ENCODE results near the gene RUFY4.

RUFY4 gene

DNA sequence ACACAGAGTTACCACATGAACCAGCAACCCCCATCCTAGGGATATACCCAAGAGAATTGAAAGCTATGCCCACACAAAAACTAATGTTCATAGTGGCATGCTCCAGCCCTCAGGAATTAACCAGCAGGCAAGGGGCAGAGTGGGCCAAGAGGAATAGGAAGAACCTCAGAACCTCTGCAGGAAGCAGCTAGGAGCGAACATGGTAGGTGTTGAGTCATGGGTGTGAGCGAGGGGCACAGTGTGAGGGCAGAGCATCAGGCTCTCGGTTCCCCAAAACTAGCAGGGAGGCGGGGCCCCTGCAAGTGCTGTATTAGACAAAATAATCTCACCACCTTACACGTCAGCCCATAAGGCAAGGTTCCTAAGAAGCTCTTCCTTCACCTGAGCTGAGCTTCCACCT lies 5.6 kb upstream of the RUFY4 start:
- no peak for DNase-seq (ENCODE audit: low spot score)

GRCh38 chr2:218063896-218064295 lies 5.2 kb upstream of the RUFY4 start:
- DNase-seq (ENCODE audit: low spot score), result no peak

GRCh38 chr2:218065239-218066006 lies 3.6 kb upstream of the RUFY4 start:
- DNase-seq (ENCODE audit: low spot score), result no peak

GRCh38 chr2:218066926-218067515 lies 2.0 kb upstream of the RUFY4 start:
- no peak for DNase-seq (ENCODE audit: low spot score)

DNA sequence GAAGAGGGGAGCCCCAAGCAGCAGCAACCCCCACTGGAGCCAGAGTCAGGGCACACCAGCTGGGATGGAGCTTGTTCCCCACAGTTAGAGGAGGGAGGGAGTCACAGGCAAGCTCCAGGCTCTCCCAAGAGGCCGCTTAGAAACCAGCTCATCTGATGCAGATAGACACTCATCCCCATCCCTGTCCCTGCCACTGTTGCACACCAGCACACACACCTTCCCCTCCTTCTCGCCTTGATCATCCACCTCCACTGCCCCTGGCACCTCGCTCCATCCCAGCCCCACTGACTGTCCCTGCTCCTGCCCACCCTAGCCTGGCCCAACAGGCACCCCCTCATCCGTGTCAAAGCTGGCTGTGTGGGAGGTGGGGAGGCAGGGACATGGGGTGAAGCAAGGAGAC lies 1.5 kb upstream of the RUFY4 start:
- DNase-seq (ENCODE audit: low spot score), result no peak

DNA sequence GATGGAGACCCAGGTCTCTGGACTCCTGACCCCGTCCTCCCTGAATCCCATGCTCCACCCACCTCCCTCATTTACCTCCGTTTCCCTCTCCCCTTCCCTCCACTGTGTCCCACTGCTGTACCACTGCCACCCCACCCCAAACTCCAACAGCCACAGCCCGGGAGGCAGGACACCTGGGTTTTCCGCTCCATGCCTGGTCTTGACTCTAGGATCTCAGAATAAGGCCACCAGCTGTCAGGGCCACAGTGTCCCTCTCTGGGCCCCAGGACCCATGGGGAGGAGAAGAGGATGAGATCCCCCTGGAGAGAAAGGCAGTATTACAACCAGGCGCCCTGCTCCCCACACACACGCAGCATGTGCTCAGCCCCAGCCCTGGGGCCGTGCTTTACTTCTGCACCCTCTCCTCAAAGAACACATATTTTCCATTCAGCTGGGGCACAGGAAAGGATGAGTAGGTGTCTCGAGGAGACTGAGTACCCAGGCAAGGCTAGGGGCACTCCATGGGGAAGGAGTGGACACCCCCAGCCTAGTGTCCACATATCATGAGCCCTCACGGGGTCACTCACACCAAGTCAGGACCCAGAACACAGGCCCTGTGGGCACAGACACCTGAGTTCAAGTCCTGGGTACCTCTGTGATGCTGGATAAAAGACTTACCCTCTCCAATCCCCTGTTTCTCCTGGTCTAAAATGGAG lies 700 bp downstream of the RUFY4 start:
- no peak for DNase-seq (ENCODE audit: low spot score)

DNA sequence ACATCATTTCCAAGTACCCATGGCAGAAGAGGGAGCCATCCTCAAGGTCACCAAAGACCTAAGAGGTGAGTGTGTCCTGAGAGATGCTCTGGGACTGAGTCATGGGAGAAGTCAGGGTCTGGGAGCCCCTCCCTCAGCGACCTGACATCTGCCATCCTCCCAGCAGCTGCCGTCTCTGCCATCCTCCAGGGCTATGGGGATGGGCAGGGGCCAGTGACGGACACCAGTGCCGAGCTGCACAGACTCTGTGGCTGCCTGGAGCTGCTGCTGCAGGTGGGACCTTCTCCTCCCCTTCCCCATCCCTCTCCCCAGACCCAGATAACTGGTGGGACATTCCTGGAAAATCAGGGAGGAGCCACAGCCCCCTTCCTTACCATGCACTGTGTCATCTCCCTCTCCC lies 1.5 kb downstream of the RUFY4 start:
- DNase-seq (ENCODE audit: low spot score), result no peak

DNA sequence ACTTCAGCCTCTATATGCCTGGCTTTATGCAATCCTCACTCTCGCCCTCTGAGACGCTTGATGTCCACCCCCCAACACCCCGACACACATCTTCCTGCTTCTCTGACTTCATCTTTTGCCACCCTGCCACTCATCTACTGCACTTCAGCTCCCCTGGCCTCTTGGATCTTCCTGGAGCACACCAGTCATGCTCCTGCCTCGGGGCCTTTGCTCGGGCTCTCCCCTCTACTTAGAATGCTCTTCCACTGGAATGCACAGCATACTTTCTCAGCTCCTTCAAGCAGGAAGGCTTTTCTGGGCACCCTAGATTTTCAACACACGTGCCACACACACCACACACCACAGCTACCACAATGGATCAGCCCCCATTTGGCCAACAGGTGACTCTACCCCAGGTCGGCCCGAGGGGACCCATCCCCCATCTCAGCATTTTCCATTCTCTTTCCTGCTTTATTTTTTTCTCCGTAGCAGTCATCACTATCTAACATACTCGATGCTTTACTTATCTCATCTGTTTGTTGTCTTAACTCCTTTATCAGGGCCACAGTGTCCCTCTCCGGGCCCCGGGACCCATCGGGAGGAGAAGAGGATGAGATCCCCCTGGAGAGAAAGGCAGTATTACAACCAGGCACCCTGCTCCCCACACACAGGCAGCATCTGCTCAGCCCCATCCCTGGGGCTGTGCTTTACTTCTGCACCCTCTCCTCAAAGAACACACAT lies 2.3 kb downstream of the RUFY4 start:
- DNase-seq (ENCODE audit: low spot score), result no peak

- DNase-seq (ENCODE audit: low spot score), result no peak
These were observed 2.9 kb downstream of the RUFY4 start for GRCh38 chr2:218072002-218072401.

GRCh38 chr2:218072478-218073024 lies 3.5 kb downstream of the RUFY4 start:
- no peak for DNase-seq (ENCODE audit: low spot score)

DNA sequence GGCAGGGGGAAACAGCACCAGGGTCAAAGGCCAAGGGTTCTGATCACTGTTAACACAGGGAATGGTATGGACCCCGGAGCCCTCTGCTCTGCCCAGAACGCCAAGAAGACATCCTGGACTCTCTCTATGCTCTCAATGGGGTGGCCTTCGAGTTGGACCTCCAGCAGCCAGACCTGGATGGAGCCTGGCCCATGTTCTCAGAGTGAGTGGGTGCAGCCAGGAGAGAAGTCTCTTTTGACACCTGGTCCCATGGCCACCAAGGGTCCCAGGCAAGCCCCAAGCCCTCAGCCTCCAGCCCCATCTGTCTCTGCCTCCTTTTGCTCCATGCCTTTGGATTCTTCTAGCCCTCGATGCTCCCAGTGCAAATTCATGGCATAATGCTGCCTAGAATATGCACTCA lies 4.1 kb downstream of the RUFY4 start:
- DNase-seq (ENCODE audit: low spot score), result no peak

GRCh38 chr2:218074031-218074430 lies 5.0 kb downstream of the RUFY4 start:
- peak; percentile 19 for DNase-seq (ENCODE audit: low spot score)

- no peak for DNase-seq (ENCODE audit: low spot score)
These were observed 7.1 kb downstream of the RUFY4 start for GRCh38 chr2:218075975-218076811.

DNA sequence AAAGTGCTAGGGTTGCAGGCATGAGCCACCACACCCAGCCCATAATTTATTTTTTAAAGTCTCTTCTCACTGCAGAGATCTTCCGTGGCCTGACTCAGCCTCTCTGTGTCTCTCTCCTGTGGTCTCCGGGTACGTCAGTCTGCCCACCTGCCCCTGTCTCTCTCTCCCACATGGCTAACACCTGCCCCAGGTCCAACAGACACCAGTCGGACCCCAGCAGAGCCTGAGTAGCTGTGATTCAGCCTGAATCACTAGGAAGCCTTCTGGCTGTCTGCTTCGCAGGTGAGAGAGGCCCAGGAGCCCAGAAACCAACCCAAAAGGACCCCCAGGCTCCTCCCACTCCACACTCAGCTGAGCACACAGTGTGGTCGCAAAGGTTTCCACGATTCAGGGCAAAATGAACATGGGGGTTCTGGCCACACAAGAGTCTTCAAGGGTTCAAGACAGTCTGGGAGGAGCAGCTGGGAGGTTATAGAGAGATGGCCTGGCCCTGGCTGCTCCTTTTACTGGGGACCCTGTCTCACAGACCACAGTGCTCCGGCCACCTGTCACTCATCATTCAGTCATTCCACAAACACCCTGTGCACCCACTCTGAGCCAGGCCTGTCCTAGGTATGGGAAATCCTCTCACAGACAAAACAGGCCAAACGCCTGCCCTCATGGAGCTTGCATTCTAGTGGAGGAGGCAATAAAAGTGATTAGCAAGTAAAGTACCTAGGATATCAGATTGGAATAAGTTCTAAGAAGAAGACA lies 8.6 kb downstream of the RUFY4 start:
- no peak for DNase-seq (ENCODE audit: low spot score)

DNA sequence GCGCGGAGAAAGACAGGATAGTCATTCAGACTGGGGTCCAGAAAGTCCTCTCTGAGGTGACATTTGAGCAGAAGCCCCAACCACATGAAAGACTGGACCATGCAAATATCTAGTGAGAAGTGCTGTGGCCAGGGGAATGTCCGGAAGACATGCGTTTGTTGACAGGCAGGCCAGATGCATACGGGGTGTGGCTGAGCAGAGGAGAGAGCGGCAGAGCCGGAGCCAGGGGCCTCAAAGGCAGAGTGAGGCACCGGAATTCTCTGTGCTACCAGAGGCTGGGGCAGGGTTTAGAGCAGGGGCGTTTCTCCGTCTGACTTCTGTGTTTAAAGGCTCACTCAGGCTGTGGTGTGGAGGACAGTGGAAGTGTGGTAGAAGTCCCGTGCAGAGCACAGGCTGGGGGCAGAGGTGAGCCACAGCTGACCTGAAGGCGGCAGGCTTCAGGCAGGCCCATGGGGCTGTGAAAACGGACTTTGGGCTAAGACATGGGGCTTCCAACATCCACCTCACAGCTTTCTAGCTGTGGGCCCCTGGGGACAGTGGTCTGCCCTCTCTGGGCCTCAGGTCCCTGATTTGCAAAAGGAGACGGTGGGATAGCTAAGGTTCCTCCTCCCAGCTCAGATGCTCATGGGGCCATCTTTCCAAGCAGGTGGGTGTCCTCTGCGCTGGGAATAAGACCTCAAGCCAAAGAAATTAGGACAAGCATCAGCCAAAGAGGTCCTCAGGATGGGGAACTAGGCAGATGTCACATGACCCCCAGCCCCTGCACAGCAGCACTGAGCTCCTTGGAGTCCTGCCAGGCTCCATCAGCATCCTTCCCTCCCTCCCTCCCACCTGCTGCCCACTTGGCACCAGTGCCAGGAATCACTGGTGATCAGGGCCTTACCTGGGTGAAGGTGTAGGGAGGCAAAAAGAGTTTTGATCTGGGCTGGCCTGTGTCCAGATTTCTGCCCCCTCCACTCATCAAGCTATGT lies 11.2 kb downstream of the RUFY4 start:
- DNase-seq (ENCODE audit: low spot score), result no peak

DNA sequence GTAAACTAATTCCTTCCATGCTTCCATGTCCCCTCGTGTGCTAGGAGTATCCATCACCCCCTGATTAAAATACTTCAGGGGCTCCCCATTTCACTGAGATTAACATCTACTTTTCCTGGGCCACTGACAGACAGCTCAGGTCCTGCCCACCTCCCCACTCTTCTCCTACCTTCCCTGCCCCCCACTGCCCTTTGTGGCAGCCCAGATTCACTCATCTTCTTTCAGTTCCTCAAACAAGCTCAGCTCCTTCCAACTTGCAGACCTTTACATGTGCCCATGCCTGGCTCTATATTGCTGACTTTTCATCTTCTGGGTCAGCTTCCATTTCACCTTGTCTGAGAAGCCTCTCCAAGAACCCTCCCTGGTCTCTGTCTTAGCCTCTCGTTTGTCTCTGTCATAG lies 12.0 kb downstream of the RUFY4 start:
- no peak for DNase-seq (ENCODE audit: low spot score)

DNA sequence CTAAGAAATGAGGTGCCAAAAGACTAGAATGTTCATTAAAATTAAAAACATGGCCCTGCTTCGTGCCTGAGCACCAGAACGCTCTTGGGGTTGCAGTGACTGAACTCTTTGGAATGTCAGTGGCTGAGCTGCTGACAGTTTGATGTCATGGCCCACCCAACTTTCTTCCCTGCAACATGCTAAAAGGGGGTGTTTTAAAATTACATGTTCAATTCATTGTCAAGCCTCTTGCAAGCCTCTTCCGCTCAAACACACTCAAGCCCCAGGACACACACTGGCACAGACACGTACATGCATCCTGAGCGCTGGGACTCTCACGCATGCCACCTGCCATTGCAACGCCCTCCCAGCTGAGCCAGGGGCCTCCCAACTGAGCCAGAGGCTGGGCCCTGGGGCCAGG lies 12.6 kb downstream of the RUFY4 start:
- no peak for DNase-seq (ENCODE audit: low spot score)

GRCh38 chr2:218082586-218083351 lies 13.7 kb downstream of the RUFY4 start:
- no peak for DNase-seq (ENCODE audit: low spot score)

DNA sequence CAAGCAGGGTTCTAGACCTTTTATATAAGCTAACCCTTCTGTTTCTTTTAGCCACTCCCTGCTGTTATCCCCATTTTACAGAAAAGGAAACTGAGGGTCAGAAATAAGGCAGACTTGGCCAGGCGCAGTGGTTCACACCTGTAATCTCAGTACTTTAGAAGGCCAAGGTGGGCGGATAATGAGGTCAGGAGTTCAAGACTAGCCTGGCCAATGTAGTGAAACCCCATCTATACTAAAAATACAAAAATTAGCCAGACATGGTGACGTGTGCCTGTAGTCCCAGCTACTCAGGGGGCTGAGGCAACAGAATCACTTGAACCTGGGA lies 14.3 kb downstream of the RUFY4 start:
- DNase-seq (ENCODE audit: low spot score), result no peak

Measured in RKO (cell line).